H9 (cell line): ENCODE measurements around the gene CBLIF. TPM values are rescaled to one million over a fixed set of nuclear protein-coding genes. Genes with fewer than 3 reads are reported as not detected.
A peak's percentile ranks its signal among the peaks of the same experiment; 100 is the strongest.
"Not testable (repeated sequence)": the region's sequence is repeated elsewhere in the genome, so short reads cannot be mapped to it uniquely, and the experiment has no call there.

Experiments used
- DNase-seq: peaks from one replicate; pipeline ENCODE4 v3.0.0-alpha.2; 2017
- H2AFZ ChIP-seq: one replicate; pipeline ENCODE4 v1.6.1; 2013; ENCODE audit warnings: mild to moderate bottlenecking, low read length, control low read depth, moderate library complexity
- H2AK5ac ChIP-seq: 2 replicates; pipeline ENCODE4 v1.6.1; 2013; ENCODE audit warnings: low read length, control low read depth, mixed read lengths; ENCODE audit not compliant: insufficient read length
- H2BK120ac ChIP-seq: one replicate; pipeline ENCODE4 v1.6.1; 2013; ENCODE audit warnings: low read depth, mild to moderate bottlenecking, low read length, control low read depth, inconsistent platforms; ENCODE audit not compliant: poor library complexity, severe bottlenecking
- H2BK12ac ChIP-seq: 2 replicates; pipeline ENCODE4 v1.6.1; 2013; ENCODE audit warnings: low read length, control low read depth, mixed read lengths, low read depth; ENCODE audit not compliant: insufficient read length
- H2BK15ac ChIP-seq: 2 replicates; pipeline ENCODE4 v1.6.1; 2013; ENCODE audit warnings: low read depth, low read length, control low read depth
- H2BK20ac ChIP-seq: one replicate; pipeline ENCODE4 v1.6.1; 2013; ENCODE audit warnings: low read depth, mild to moderate bottlenecking, low read length, control low read depth, inconsistent platforms; ENCODE audit not compliant: poor library complexity, severe bottlenecking
- H2BK5ac ChIP-seq: 2 replicates; pipeline ENCODE4 v1.6.1; 2013; ENCODE audit warnings: low read length, control low read depth, mixed read lengths; ENCODE audit not compliant: insufficient read length
- H3K14ac ChIP-seq: 2 replicates; pipeline ENCODE4 v1.6.1; 2013; ENCODE audit warnings: low read length, control low read depth; ENCODE audit not compliant: insufficient read depth
- H3K18ac ChIP-seq: 2 replicates; pipeline ENCODE4 v1.6.1; 2013; ENCODE audit warnings: low read depth, mild to moderate bottlenecking, mixed read lengths, low read length, control low read depth; ENCODE audit not compliant: insufficient read length
- H3K23ac ChIP-seq: 2 replicates; pipeline ENCODE4 v1.6.1; 2013; ENCODE audit warnings: low read length, control low read depth, mixed read lengths, low read depth; ENCODE audit not compliant: insufficient read length
- H3K23me2 ChIP-seq: 2 replicates; pipeline ENCODE4 v1.6.1; 2013; ENCODE audit warnings: low read depth, mild to moderate bottlenecking, mixed read lengths, low read length, control low read depth; ENCODE audit not compliant: insufficient read length, poor library complexity, severe bottlenecking
- H3K27ac ChIP-seq: 2 replicates; pipeline ENCODE4 v1.5.1; 2013; ENCODE audit warnings: low read length, control low read depth, mixed read lengths, low read depth; ENCODE audit not compliant: insufficient read length
- H3K27me3 ChIP-seq: 2 replicates; pipeline ENCODE4 v1.6.1; 2013; ENCODE audit warnings: low read length, control low read depth, inconsistent platforms; ENCODE audit not compliant: insufficient read depth
- H3K4ac ChIP-seq: 2 replicates; pipeline ENCODE4 v1.6.1; 2013; ENCODE audit warnings: low read depth, mild to moderate bottlenecking, control low read depth, inconsistent platforms, low read length, moderate library complexity
- H3K4me1 ChIP-seq: 2 replicates; pipeline ENCODE4 v1.6.1; 2013; ENCODE audit warnings: low read length, control low read depth, inconsistent platforms; ENCODE audit not compliant: insufficient read depth
- H3K4me2 ChIP-seq: 2 replicates; pipeline ENCODE4 v1.6.1; 2013; ENCODE audit warnings: low read length, control low read depth, mixed read lengths; ENCODE audit not compliant: insufficient read length, insufficient read depth
- H3K56ac ChIP-seq: 2 replicates; pipeline ENCODE4 v1.6.1; 2013; ENCODE audit warnings: low read depth, mild to moderate bottlenecking, mixed read lengths, low read length, control low read depth; ENCODE audit not compliant: insufficient read length
- H3K79me1 ChIP-seq: 2 replicates; pipeline ENCODE4 v1.6.1; 2013; ENCODE audit warnings: low read depth, mild to moderate bottlenecking, moderate library complexity, low read length, control low read depth, inconsistent platforms; ENCODE audit not compliant: insufficient read depth, poor library complexity, severe bottlenecking
- H3K79me2 ChIP-seq: 2 replicates; pipeline ENCODE4 v1.6.1; 2013; ENCODE audit warnings: low read length, control low read depth, inconsistent platforms; ENCODE audit not compliant: insufficient read depth
- H3K9ac ChIP-seq: 2 replicates; pipeline ENCODE4 v1.6.1; 2013; ENCODE audit warnings: low read length, control low read depth, mixed read lengths; ENCODE audit not compliant: insufficient read length; ENCODE audit errors: extremely low read depth
- H3K9me3 ChIP-seq: one replicate; pipeline ENCODE4 v1.6.1; 2013; ENCODE audit warnings: low read depth, low read length, inconsistent platforms; ENCODE audit not compliant: control insufficient read depth
- H3T11ph ChIP-seq: one replicate; pipeline ENCODE4 v1.6.1; 2013; ENCODE audit warnings: mild to moderate bottlenecking, low read length, control low read depth, inconsistent platforms
- H4K20me1 ChIP-seq: one replicate; pipeline ENCODE4 v1.6.1; 2013; ENCODE audit not compliant: control insufficient read depth, insufficient read length, insufficient read depth
- H4K5ac ChIP-seq: 2 replicates; pipeline ENCODE4 v1.6.1; 2013; ENCODE audit warnings: low read depth, mild to moderate bottlenecking, mixed read lengths, low read length, control low read depth; ENCODE audit not compliant: insufficient read length
- H4K8ac ChIP-seq: replicated peaks from 2 replicates; pipeline ENCODE4 v1.6.1; 2013; ENCODE audit warnings: low read length, control low read depth, mixed read lengths, low read depth; ENCODE audit not compliant: insufficient read length
- H4K91ac ChIP-seq: 2 replicates; pipeline ENCODE4 v1.6.1; 2013; ENCODE audit warnings: low read depth, mild to moderate bottlenecking, moderate library complexity, mixed read lengths, low read length, control low read depth; ENCODE audit not compliant: insufficient read length
- H3K27ac Mint-ChIP-seq, 3 experiments: 2 replicates in 2 of 3; 3 replicates in 1 of 3; pipeline ENCODE4 v1.8.0; 2020 to 2021; ENCODE audit warnings: mixed read lengths in 3 of 3, mild to moderate bottlenecking in 1 of 3, moderate library complexity in 1 of 3
- H3K27me3 Mint-ChIP-seq: 2 replicates; pipeline ENCODE4 v1.8.0; 2021; ENCODE audit warnings: low read depth, mild to moderate bottlenecking, moderate library complexity, mixed read lengths
- H3K36me3 Mint-ChIP-seq, 3 experiments: 2 replicates in 2 of 3; 3 replicates in 1 of 3; pipeline ENCODE4 v1.8.0; 2020 to 2021; ENCODE audit warnings: low read depth in 3 of 3, mixed read lengths in 3 of 3; ENCODE audit not compliant: insufficient read depth in 1 of 3
- H3K4me1 Mint-ChIP-seq, 2 experiments: 2 replicates each; pipeline ENCODE4 v1.8.0; 2020; ENCODE audit warnings: mixed read lengths in 2 of 2
- H3K4me3 Mint-ChIP-seq, 2 experiments: 2 replicates in 1 of 2; 3 replicates in 1 of 2; pipeline ENCODE4 v1.8.0; 2020 to 2021; ENCODE audit warnings: mild to moderate bottlenecking in 2 of 2, mixed read lengths in 2 of 2, moderate library complexity in 1 of 2
- H3K9me3 Mint-ChIP-seq, 2 experiments: 2 replicates in 1 of 2; 3 replicates in 1 of 2; pipeline ENCODE4 v1.8.0; 2020; ENCODE audit warnings: mild to moderate bottlenecking in 2 of 2, mixed read lengths in 2 of 2, moderate library complexity in 1 of 2
- WGBS: extraction: QIAGEN DNeasy Blood & Tissue Kit; methylation state at CpG from one replicate; pipeline ENCODE4 v1.1.7; 2013; ENCODE audit warnings: missing lambda C conversion rate, low lambda C conversion rate, mixed read lengths; ENCODE audit not compliant: insufficient read length; ENCODE audit errors: extremely low coverage; 5-methylcytosine and 5-hydroxymethylcytosine counted together
- total RNA-seq: library from RNA; stranded (reverse); gene quantifications from 2 replicates; pipeline ENCODE4 v1.2.1, GENCODE V29; 2021
- TF ChIP-seq, protein P1 (sequence below): fragments of 200-600 bp; sonication (generic); conservative IDR thresholded peaks from 3 replicates; pipeline ENCODE4 v1.8.0; 2021; ENCODE audit warnings: antibody characterized with exemption, mild to moderate bottlenecking

Gene CBLIF
- total RNA-seq, 1 experiment from 2014 or later: not detected

DNA sequence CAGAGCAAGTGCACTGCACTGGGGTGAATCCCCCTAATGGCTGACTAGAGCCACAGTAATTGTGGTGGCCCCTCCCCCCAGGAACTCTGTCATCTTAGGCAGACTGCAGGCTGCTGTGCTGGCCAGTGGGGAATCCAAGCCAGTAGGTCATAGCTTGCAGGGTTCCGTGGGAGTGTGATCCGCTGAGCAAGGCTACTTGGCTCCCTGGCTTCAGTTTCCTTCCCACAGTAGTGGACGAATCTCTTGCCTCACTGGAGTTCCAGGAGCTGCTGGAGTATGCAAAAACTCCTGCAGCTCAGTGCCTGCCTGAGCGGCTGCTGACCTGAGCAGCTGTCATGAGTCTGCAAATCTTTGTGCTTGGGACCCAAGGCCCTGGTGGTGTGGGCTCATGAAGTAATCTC is 46.5 kb upstream of the CBLIF start:
- Histone ChIP-seq H3K14ac (peak overlapping the region; percentile 26; the same call in 1 of the 2 replicates), H3K27ac (no peak overlapping the region), H2BK12ac (no peak overlapping the region), H2AFZ (no peak overlapping the region), H3K18ac (peak overlapping the region; percentile 47), H3K23me2 (peaks cover 2% of the 10 kb centered on the region), H2BK20ac (no peak overlapping the region), H2AK5ac (no peak overlapping the region), H3T11ph (no peak overlapping the region), H2BK120ac (no peak overlapping the region), H2BK15ac (no peak overlapping the region), H4K20me1 (no peaks in the 10 kb centered on the region), H3K4me1 (no peaks in the 10 kb centered on the region), H3K23ac (no peak overlapping the region), H3K9ac (no peak overlapping the region), H4K91ac (no peak overlapping the region), H4K8ac (no peak overlapping the region), H2BK5ac (no peak overlapping the region), H3K79me1 (no peaks in the 10 kb centered on the region), H3K4ac (no peak overlapping the region), H3K9me3 (no peaks in the 10 kb centered on the region), H3K56ac (no peak overlapping the region), H3K79me2 (no peaks in the 10 kb centered on the region), H3K27me3 (no peaks in the 10 kb centered on the region), H4K5ac (no peak overlapping the region), H3K4me2 (no peak overlapping the region)
- DNase-seq: peak; percentile 79
- no peak overlapping the region for H3K4me3 Mint-ChIP-seq
- WGBS: no CpG with 5 or more reads among the region's 4 CpGs
- H3K4me1 Mint-ChIP-seq: peaks cover 13 to 15% of the 10 kb centered on the region in 2 experiments
- H3K27ac Mint-ChIP-seq: 0 out of 7 replicates have a peak overlapping the region, but pooled peaks of 1 of the 3 experiments have one; percentile 29
- peaks cover 14 to 25% (median 20%) of the 10 kb centered on the region in 3 experiments for H3K36me3 Mint-ChIP-seq
- H3K9me3 Mint-ChIP-seq: peaks cover 29 to 32% of the 10 kb centered on the region in 2 experiments
- TF ChIP-seq, protein P1, sequence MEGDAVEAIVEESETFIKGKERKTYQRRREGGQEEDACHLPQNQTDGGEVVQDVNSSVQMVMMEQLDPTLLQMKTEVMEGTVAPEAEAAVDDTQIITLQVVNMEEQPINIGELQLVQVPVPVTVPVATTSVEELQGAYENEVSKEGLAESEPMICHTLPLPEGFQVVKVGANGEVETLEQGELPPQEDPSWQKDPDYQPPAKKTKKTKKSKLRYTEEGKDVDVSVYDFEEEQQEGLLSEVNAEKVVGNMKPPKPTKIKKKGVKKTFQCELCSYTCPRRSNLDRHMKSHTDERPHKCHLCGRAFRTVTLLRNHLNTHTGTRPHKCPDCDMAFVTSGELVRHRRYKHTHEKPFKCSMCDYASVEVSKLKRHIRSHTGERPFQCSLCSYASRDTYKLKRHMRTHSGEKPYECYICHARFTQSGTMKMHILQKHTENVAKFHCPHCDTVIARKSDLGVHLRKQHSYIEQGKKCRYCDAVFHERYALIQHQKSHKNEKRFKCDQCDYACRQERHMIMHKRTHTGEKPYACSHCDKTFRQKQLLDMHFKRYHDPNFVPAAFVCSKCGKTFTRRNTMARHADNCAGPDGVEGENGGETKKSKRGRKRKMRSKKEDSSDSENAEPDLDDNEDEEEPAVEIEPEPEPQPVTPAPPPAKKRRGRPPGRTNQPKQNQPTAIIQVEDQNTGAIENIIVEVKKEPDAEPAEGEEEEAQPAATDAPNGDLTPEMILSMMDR: no peak; the same call in 2 of the 3 replicates
- H3K27me3 Mint-ChIP-seq: no peaks in the 10 kb centered on the region; the same call in 1 of the 2 replicates

GRCh38 chr11:59887156-59887555 is 41.9 kb upstream of the CBLIF start:
- not testable (repeated sequence) for H3K23me2 ChIP-seq, H3K18ac ChIP-seq, H3K27me3 Mint-ChIP-seq, H2BK5ac ChIP-seq, H3K4ac ChIP-seq, H3K4me2 ChIP-seq, H3K9me3 ChIP-seq, H3K4me1 Mint-ChIP-seq, H2BK120ac ChIP-seq, H3T11ph ChIP-seq, H4K5ac ChIP-seq, H3K4me3 Mint-ChIP-seq, DNase-seq, H3K27ac ChIP-seq, H3K14ac ChIP-seq, H4K91ac ChIP-seq, H3K9ac ChIP-seq, H2AK5ac ChIP-seq, H2BK12ac ChIP-seq, H3K79me1 ChIP-seq, H2BK15ac ChIP-seq, H3K27ac Mint-ChIP-seq, H3K79me2 ChIP-seq, H2AFZ ChIP-seq, H3K23ac ChIP-seq, H2BK20ac ChIP-seq, H3K27me3 ChIP-seq, H3K56ac ChIP-seq, H4K20me1 ChIP-seq, H3K4me1 ChIP-seq, H4K8ac ChIP-seq
- H3K9me3 Mint-ChIP-seq: peaks cover 37 to 45% of the 10 kb centered on the region in 2 experiments
- peaks cover 16 to 25% (median 21%) of the 10 kb centered on the region in 3 experiments for H3K36me3 Mint-ChIP-seq
